ENCODE data around the gene AGRN.
"Not testable (repeated sequence)": the region's sequence is repeated elsewhere in the genome, so short reads cannot be mapped to it uniquely, and the experiment has no call there.

Gene AGRN

DNA sequence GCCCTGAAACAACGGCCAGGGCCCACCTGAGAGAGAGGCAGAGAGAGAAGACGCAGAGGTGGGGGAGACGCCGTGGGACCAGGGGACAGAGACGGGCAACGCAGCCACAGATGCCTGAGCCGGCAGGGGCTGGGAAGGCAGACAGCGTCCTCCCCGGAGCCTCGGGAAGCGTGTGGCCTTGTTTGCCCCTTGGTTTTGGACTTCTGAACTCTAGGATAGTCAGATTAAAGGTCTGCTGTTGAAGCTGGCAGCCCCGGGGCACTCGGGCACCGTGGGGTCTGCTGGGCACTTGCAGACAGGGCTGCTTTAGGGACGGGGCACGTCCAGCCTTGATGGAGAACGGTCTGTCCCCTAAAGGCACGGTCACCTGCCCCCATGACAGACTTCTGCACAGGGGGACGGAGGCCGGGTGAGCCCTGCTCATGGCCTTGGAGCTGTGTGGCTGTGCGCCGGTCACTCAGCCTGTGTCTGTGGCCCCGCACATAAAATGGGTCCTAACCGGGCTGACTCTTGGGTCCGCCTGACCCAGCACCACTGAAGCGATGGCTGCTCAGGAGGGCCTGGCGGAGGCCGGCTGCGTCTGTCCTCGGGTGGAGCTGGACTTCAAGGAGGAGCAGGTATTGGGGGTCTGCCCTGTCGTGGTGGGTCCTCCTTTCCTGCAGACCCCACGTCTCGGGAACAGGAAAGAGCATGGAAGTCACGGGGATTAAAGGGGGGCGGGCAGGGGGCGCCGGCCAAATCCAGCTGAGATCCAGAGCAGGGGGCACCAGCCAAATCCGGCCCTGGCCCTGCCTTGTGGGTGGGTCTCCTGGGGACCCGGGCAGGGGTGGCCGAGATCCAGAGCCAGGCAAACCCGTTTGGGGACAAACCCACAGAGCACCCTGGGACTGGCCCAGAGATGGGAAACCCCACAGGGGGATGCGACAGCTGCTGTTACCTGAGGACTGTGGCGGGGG is 63.8 kb downstream of the AGRN start:
- no peak for DNase-seq

DNA sequence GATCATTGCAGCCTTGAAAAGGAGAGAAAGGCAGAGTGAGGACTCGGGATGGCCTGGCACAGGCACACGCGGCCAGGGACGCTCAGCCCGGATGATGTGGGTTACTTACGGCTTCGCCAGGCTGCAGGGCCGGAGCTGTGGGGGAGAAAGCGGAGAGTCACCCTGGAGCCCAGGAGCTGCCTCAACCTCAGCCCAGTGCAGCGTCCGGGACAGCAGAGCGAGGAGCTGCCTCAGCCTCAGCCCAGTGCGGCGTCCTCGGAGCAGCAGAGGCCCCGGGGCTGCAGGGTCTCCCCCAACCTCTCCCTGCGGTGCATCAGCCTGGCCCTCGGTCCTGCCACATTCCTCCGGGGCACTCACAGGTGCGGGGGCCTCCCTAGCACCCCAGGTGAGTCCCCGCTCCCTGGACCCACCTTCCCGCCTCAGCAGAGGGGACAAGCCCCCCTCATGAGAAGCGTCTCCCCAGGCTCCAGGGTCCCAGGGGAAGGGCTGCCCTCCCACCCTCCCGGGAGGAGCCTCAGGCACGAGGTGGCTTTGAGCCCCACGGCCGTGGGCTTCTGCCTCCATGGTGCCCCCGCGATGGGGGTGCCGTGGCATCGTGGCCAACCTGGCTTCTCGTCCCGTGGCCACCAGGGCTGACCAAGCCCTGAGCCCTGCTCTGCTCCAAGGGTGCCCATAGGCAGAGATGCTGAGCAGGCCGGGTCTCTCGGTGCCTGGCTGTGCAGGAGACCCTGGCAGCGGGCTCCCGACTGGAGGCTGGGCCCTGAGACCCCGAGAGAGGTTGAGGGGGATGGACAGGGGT is 64.7 kb downstream of the AGRN start:
- no peak for DNase-seq

DNA sequence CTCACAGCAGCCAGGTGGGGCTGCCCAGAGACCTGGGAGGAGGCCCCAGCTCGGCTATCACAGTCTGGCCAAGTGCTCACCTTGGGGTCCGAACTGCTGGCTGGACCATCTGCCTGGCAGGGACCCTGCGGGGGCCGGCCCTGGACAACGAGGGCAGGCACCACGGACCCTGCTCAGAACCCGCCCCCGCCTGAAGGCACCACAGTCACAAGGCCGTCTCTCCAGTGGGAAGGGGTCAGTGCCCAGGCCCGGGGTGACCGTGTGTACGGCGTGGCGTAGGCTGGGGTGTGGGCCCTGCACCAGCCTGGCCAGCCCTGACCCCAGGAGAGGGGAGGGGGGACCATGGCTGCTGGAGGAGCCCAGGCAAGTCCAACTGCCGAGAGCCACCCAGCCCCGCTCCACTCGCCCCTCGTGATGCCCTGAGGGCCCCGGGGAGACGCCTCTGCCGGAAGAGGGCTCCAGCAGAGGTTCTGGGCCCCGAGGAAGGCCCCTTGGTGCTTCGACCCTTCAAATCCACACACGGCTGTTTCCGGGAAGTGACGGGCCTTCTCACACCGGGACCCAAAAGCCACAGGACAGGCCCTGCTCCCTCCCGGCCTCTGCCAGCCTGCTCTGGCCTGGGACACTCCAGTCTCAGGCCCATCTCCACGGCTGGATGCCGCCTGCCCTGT is 65.4 kb downstream of the AGRN start:
- no peak for DNase-seq

DNA sequence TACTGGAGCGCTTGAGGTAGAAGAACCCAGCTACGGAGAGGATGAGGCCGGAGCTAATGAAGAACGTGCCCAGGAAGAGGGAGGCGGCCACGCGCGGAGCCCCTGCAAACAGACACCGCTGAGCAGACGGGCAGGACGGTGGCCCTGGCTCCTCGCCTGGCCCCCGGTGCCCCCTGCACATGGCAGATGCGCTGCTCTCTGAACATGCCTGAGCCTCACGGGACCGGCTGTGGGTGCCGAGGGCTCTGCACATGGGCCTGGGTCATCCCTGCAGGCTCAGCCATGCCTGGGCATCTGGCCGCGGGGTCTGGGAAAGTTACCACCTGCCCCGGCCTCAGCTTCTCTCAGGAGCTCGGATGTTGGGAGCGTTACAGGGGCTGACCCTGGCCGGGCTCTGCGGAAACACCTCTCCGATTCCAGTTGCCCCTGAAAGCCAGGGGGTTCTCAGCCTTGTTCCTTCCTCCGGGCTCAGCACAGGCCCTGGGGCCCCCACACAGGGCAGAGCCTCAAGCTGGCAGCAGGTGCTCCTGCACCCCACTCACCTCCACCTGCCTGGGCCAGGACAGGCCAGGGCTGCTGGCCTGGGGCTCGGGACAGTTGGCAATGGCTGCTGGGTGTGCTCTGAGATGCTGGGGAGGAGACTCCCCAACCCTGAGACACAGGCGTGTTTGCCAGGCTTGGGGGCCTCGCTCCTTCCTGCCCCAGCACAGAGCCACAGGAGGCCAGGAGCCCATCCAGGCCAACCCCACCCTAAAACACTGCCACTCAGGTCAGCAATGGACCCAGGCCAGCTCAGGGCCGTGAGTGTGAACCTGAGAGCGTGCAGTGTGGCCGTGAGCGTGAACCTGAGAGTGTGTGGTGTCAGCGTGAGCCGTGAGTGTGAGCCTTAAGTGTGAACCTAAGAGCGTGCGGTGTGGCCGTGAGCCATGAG is 66.3 kb downstream of the AGRN start:
- no peak for DNase-seq

DNA sequence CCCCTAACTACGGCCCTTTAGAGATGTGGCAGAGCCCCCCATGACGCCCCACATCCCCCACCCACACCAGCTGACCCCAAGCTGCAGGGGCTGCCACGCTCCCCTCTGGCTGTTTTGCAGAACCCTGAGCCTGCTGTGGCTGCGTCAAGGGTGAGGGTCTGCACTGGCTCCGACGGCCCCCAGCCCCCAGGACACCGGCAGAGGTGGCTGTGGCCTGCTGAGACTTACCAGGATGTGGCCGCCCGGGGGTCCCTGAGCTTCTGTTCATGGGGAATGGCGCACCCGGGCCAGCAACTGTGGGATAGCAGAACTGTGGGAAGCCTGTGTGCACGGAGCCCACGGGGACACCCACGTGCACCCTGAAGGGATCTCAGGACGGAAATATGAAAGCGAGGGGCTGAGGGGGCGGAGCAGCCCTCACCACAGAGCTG is 67.0 kb downstream of the AGRN start:
- DNase-seq, result no peak

DNA sequence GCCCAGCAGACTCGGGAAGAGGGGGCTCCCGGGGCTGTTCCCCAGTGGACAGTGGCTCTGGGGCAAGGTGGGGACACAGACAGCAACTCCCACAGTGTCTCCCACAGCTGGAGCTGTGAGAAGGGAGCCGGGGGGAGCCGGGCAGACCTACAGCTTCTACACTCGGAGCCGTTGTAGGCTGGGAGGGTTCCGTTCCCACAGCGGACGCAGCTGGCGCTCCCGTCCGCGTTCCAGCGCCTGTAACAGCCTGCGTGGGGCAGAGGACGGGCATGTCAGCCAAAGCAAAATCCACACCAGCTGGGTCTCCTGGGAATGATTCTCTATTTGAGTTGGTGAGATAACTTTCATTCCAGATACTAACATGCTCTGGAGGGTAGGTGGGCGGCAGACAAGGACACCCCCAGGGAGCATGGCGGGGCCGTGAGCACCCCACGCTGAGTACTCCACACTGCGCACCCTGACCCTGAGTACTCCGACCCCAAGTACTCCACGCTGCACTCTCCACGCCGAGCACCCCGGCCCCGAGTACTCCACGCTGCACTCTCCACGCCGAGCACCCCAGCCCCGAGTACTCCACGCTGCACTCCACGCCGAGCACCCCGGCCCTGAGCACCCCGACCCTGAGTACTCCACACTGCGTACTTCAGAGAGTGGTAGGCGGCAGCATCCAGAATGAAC is 67.6 kb downstream of the AGRN start:
- no peak for DNase-seq

DNA sequence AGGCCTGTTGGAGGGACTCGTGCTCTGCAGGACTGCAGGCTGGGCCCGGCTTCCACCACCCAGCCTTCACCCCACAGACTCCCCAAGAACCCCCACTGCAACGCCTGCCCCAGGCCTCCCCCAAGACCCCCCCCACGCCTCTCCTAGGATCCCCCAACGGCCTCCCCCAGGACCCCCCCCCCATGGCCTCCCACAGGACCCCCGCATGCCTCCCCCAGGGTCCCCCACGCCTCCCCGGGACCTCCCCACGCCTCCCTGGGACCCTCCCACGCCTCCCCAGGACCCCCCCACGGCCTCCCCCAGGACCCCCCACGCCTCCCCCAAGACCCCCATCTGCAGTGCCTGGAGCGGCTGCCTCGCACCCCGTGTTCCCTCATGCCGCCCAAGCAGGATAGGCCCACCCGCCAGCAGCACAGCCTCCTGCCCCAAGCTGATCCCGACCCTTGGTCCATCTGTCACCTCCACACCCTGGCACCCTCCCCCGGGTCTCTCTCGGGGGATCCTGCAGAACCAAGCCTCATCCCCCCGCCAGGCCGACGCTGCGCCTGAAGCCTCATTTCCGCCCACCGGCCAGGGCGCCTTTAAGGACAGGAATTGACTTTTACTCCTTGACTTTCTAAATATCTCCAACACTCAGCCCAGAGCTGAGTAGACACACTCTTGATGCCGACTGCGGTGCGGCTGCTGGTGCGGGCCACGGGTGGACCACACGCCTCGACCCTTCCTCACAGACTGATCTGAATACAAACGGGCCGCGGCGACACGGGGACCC is 68.3 kb downstream of the AGRN start:
- no peak for DNase-seq

DNA sequence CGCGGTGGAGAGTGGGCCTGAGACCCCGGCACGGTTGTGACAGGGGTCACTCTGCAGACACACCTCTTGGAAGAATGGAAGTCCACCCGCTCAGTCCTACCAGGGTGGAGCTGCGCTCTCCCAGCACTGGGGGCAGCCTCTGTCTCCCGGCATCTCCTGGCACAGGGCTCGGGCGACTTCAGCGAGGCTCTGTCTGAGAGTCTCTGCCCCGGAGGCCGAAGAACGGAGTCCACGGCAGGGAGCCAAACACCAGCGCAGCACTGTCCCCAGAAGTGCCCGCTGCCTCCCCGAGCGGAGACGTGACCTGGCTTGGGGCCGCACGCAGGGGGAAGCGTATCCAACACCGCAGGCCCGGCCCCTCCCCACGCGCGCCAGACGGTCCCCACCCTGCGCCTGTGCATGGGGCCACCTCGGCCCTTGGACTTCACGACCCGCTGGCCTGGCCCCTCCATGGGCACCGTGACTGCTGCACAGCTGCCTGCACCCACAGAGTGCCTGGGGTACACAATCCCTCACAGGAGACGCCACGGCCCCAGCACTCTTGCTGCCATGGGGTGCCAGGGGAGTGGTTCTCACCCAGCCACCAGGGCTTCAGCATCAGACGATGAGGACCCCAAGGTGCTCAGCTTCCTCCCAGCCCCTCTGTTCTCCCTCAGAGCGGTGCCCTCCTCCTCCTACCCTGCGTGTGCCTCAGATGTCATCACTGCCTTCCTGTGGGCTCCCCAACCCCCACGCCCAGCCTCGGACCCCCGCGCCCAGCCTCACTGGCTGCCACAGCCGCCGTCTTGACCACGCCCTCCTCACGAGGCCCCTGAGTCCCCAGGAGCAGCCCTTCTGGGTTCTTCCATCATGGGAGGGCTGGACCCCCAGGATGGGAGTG is 69.1 kb downstream of the AGRN start:
- no peak for DNase-seq

DNA sequence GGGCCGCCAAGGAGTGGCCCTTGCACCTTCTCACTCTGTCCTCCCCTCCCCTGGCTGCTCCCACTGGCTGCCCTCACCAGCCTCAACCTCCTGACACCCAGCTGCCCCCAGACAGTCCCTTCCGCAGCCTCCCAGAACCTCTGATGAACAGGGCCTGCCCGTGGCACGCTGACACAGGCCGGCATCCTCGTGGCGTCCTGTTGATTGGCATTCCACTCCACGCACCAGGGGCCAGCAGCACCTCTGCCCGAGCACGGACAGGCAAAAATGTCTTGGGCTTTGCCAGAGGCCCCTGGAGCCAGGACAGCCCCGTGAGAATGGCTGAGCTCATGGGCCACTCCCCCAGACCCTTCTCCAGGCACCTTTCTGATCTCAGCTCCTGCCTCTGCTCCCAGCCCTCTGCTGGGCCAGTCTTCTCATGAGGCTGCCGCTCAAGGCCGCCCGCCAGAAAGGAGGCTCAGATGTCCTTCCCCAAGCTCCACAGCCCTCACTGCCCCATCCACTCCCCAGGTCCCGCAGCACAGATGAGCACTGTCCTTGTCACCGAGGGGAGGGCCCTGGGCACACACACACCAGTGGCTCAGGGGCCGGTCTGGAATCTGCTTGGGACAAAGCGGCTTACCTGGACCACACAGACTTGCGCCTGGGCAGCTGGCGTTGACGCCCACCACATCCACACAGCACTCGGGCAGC is 70.0 kb downstream of the AGRN start:
- DNase-seq, result no peak

DNA sequence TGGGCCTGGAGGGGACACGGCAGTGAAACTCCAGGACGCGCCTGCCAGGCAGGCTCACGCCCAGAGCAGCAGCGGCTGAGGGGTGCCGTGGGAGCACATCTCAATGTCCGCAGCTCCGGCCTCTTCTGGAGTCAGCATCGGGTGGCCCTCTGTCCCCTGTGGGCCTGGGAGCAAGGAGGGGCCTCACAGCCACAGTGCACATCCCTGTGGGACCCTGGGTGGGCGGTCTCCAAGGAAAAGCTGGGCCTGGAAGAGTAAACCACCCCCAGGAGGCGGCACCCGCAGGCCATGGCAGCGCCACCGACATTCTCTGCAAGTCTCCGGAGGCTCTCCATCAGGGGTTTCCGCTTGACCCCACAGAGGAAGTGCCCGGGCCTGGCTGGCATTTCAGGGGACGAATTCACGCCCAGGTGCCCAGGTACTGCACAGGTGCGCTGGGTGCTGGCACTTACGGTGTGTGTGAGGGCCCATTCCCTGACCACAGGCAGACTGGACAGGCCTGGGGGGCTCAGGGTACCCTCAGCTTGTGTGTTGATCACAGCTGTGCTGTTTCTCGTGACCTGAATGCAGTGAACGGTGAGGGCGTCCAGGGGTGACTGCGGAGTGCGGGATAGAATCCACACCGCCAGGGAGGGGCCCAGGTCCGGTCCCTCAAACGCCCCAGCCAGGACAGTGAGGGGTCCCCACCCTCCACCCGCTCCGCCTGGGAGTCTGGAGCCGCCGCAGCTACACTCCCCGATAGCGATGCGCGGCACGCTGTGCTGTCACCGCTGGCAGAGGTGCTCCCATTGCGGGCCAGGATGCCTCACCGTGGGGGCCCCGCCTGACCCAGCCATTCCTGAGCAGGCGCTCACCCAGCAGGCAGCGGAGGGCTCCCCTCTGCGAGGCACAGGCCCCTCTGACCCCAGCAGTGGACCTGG is 70.8 kb downstream of the AGRN start:
- DNase-seq, result no peak

DNA sequence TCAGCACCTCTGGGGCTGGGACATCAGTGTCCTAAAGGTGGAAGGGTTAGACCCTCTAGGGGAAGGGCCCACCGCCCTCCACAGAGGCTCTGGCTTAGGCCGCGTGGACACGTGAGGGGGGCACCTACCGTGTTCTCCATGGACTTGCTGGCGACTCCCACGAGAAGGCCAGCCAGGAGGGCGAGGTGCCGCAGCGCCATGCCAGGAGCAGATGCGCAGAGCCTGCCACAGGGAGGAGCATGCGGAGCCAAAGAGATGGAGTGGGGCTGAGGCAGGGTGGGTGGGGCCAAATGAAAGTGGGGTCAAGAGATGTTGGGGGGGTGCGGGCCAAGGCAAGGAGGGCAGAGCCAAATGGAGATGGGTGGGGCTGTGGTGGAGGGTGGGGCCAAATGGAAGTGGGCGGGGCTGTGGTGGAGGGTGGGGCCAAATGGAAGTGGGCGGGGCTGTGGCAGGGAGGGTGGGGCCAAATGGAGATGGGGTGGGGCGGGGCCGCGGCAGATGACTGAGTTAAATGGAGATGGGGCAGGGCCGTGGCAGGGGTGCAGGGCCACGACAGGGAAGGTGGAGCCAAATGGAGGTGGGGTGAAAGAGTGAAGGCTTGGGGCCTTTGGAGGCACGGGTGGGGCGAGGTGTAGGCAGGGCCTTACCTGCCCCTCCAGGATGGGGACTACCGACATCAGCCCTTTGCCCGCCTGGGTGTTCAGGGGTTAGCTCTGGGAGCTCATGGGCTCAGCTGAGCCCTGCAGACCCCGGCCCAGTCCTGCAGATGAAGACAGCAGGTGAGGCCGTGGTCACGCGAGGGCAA is 71.6 kb downstream of the AGRN start:
- DNase-seq, result no peak

DNA sequence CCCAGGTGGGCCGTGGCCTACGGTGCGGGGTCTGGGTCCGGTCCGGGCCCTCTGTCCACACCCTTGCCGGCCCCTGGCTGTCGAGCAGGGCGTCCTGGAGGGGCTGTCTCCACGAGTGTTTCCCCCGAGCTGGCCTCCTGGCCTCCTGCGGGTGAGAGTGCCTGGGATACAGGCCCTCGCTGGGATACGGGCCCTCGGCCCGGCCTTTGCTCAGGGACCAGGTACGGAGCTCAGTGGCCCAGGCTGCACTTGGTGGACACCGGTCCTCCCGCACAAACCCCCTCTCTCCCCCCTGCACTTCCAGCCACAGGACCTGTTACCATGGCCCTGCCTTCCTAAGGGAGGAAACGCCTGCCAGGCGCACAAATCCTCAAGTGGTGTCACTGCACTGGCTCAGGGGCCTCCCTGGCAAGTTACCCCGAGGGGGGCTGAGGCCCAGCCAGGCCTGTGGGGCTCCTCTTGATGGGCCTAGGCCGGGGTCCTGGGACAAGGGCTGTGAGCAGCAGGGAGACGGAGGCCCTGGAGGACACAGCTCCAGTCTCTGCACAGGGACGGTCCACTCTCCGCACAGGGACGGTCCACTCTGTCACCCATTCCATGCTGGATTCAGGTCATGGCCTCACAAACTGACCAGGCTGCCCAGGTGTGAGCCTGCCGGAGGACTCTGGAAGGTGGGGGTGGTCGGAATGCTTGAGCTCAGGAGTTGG is 72.4 kb downstream of the AGRN start:
- no peak for DNase-seq

DNA sequence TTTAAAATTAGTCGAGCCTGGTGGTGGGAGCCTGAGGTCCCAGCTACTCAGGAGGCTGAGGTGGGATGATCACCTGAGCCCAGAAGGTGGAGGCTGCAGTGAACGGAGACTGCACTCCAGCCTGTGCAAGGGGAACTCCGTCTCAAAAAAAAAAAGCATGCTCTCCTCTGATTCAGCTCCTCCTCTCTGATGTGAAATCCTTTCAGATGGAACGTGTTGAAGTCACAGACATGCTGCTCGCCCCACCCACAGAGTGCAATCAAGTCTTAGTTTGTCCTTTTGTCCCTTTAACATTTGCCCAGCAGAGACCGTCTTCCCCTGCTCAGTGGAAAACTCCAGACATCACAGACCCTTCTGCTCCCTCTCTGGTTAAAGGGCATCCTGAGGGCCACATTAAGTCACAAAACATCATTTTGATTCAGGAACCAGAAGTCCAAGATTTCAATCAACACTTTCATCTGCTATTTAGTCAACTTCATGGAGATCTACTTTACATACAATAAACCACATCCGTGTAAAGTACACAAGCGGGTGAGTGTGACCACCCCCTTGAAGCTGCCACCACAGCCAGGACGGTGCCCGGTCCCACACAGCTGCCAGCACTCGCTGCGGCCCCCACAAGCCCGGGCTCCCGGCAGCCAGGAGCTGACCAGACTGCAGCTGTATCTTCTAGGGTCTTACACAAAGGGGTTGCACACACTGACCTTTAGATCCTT is 73.1 kb downstream of the AGRN start:
- no peak for DNase-seq

DNA sequence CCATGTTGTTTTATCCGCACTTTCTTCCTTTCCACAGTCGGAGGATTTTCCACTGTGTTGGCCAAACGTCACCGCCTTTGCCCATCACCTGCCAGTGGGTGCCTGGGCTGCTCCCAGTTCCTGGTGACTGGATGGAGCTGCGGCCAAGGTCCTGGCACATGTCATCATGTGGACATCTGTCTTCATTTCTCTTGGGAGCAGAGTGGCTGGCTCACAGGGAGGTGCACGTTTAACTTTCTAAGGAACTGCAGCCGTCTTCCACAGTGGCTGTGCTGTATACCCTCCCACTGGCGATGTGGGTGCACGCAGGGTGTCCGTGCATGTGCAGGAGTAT is 73.7 kb downstream of the AGRN start:
- DNase-seq, result no peak

DNA sequence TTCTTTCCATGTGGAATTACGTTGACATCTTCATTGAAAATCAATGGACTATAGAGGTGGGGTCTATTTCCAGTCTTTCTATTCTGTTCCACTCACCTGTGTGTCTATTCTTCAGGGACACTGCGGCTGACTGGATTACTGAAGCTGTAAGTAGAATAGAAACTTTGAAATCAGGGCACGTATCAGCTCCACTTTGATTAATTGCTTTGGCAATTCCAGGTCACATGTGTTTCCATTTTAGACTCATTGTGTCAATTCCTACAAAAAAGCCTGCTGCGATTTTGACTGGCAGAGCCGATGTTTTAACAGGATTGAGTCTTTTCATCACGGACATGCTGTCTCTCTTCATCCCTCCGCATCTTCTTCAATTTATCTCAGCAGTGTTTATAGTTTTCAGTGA is 75.1 kb downstream of the AGRN start:
- no peak for DNase-seq

DNA sequence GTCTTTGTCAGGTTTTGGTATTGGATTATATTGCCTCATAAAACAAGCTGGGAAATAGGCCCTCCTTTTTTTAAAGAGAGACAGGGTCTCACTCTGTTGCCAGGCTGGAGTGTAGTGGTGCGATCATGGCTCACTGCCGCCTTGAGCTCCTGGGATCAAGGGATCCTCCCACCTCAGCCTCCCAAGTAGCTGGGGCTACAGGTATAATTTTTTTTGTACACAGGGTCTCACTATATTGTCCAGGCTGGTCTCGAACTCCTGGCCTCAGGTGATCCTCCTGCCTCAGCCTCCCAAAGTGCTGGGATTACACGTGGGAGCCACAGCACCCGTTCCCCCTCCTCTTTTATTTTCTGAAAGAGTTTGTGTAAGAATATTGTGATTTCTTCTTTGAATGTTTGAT is 76.2 kb downstream of the AGRN start:
- DNase-seq, result not testable (repeated sequence)
